WTC11 (cell line): ENCODE results near the gene PSMB10. TPM values are rescaled to one million over a fixed set of nuclear protein-coding genes. Genes with fewer than 3 reads are reported as not detected.

ENCODE experiments used
- ATAC-seq: fragments of 200-7000 bp; cut with Tn5 transposase; 2 replicates; pipeline ENCODE4 v1.10.0; 2021; ENCODE audit warnings: mild to moderate bottlenecking, moderate library complexity
- CTCF ChIA-PET: fragments of 300-600 bp; sonication (Branson Sonifier 250); formaldehyde crosslinking; loops from one replicate; lab custom pipeline; 2021; ENCODE audit warnings: antibody characterized with exemption; lab: Charles Lee
- POLR2A ChIA-PET: fragments of 350-600 bp; sonication (Branson Sonifier 250); formaldehyde crosslinking; loops from one replicate; lab custom pipeline; 2021; ENCODE audit warnings: antibody characterized with exemption; lab: Charles Lee
- DNase-seq: peaks from one replicate; pipeline ENCODE4 v3.0.0; 2021; ENCODE audit warnings: low spot score
- H3K27ac Mint-ChIP-seq: 2 replicates; pipeline ENCODE4 v1.8.0; 2021; ENCODE audit warnings: mixed read lengths
- H3K27me3 Mint-ChIP-seq: 2 replicates; pipeline ENCODE4 v1.8.0; 2021; ENCODE audit warnings: low read depth, mild to moderate bottlenecking, moderate library complexity, mixed read lengths
- H3K36me3 Mint-ChIP-seq: 2 replicates; pipeline ENCODE4 v1.8.0; 2021; ENCODE audit warnings: mixed read lengths
- H3K4me1 Mint-ChIP-seq: 2 replicates; pipeline ENCODE4 v1.8.0; 2022; ENCODE audit warnings: mixed read lengths
- H3K4me3 Mint-ChIP-seq: 2 replicates; pipeline ENCODE4 v1.8.0; 2021; ENCODE audit warnings: mild to moderate bottlenecking, moderate library complexity, mixed read lengths
- H3K9me3 Mint-ChIP-seq: 2 replicates; pipeline ENCODE4 v1.8.0; 2021; ENCODE audit warnings: mixed read lengths
- CDX4 ChIP-seq: fragments of 250-450 bp; sonication (Bioruptor Pico); IDR thresholded peaks from 2 replicates; pipeline ENCODE4 v1.9.0; 2021; ENCODE audit warnings: moderate library complexity, mild to moderate bottlenecking, inconsistent platforms, borderline replicate concordance
- CREB1 ChIP-seq: sonication (generic); formaldehyde crosslinking; IDR thresholded peaks from 2 replicates; pipeline ENCODE4 v1.8.0; 2023; ENCODE audit warnings: mild to moderate bottlenecking, missing genetic modification reagents
- CREM ChIP-seq: sonication (generic); formaldehyde crosslinking; IDR thresholded peaks from 2 replicates; pipeline ENCODE4 v1.8.1; 2022; ENCODE audit warnings: mild to moderate bottlenecking, missing genetic modification reagents, moderate library complexity
- E2F4 ChIP-seq: sonication (generic); formaldehyde crosslinking; IDR thresholded peaks from 2 replicates; pipeline ENCODE4 v1.8.1; 2022; ENCODE audit warnings: low read depth, mild to moderate bottlenecking, moderate library complexity, missing genetic modification reagents, borderline replicate concordance
- GABPB1 ChIP-seq: sonication (generic); formaldehyde crosslinking; IDR thresholded peaks from 2 replicates; pipeline ENCODE4 v1.8.1; 2023; ENCODE audit warnings: mild to moderate bottlenecking, missing genetic modification reagents
- IRF2 ChIP-seq: sonication (generic); formaldehyde crosslinking; IDR thresholded peaks from 2 replicates; pipeline ENCODE4 v1.8.0; 2022; ENCODE audit warnings: low read depth, missing genetic modification reagents, borderline replicate concordance
- JAZF1 ChIP-seq: fragments of 250-450 bp; sonication (Bioruptor Pico); IDR thresholded peaks from 2 replicates; pipeline ENCODE4 v1.9.0; 2021; ENCODE audit warnings: moderate library complexity, mild to moderate bottlenecking, inconsistent platforms
- MLX ChIP-seq: sonication (generic); formaldehyde crosslinking; IDR thresholded peaks from 2 replicates; pipeline ENCODE4 v1.8.1; 2023; ENCODE audit warnings: mild to moderate bottlenecking, missing genetic modification reagents, moderate library complexity
- NFYB ChIP-seq: sonication (generic); formaldehyde crosslinking; conservative IDR thresholded peaks from 2 replicates; pipeline ENCODE4 v1.8.0; 2022; ENCODE audit warnings: low read depth, missing genetic modification reagents
- PRDM15 ChIP-seq: sonication (generic); formaldehyde crosslinking; IDR thresholded peaks from 2 replicates; pipeline ENCODE4 v1.8.0; 2022; ENCODE audit warnings: missing genetic modification reagents
- PREB ChIP-seq: sonication (generic); formaldehyde crosslinking; IDR thresholded peaks from 2 replicates; pipeline ENCODE4 v1.8.1; 2022; ENCODE audit warnings: mild to moderate bottlenecking, missing genetic modification reagents, moderate library complexity, borderline replicate concordance
- RORB ChIP-seq: fragments of 250-450 bp; sonication (Bioruptor Pico); IDR thresholded peaks from 2 replicates; pipeline ENCODE4 v1.9.0; 2021; ENCODE audit warnings: mild to moderate bottlenecking
- SOX15 ChIP-seq: fragments of 250-450 bp; sonication (Bioruptor Pico); IDR thresholded peaks from 2 replicates; pipeline ENCODE4 v1.9.0; 2021; ENCODE audit warnings: mild to moderate bottlenecking
- TEAD4 ChIP-seq: sonication (generic); formaldehyde crosslinking; IDR thresholded peaks from 2 replicates; pipeline ENCODE4 v1.8.0; 2022; ENCODE audit warnings: mild to moderate bottlenecking, missing genetic modification reagents
- USF1 ChIP-seq: sonication (generic); formaldehyde crosslinking; IDR thresholded peaks from 2 replicates; pipeline ENCODE4 v1.8.0; 2022; ENCODE audit warnings: mild to moderate bottlenecking, missing genetic modification reagents
- USF2 ChIP-seq: sonication (generic); formaldehyde crosslinking; IDR thresholded peaks from 2 replicates; pipeline ENCODE4 v1.8.1; 2023; ENCODE audit warnings: mild to moderate bottlenecking, missing genetic modification reagents, moderate library complexity
- ZNF281 ChIP-seq: sonication (generic); formaldehyde crosslinking; IDR thresholded peaks from 2 replicates; pipeline ENCODE4 v1.8.0; 2023; ENCODE audit warnings: mild to moderate bottlenecking, missing genetic modification reagents
- ZNF396 ChIP-seq: fragments of 250-450 bp; sonication (Bioruptor Pico); IDR thresholded peaks from 2 replicates; pipeline ENCODE4 v1.8.0; 2021; ENCODE audit warnings: mild to moderate bottlenecking, moderate library complexity, borderline replicate concordance
- ZNF416 ChIP-seq: fragments of 250-450 bp; sonication (Bioruptor Pico); IDR thresholded peaks from 2 replicates; pipeline ENCODE4 v1.9.0; 2021; ENCODE audit warnings: mild to moderate bottlenecking, inconsistent platforms
- ZNF425 ChIP-seq: fragments of 250-450 bp; sonication (Bioruptor Pico); conservative IDR thresholded peaks from 2 replicates; pipeline ENCODE4 v1.9.0; 2021; ENCODE audit warnings: mild to moderate bottlenecking
- total RNA-seq: library from RNA; stranded (reverse); gene quantifications from 3 replicates; pipeline ENCODE4 v1.2.3, GENCODE V29; 2021

Gene PSMB10
- total RNA-seq, 1 experiment from 2014 or later = 40.9 TPM

- peak; percentile 98 for DNase-seq
- peak overlapping the region; percentile 100 for H3K4me3 Mint-ChIP-seq
- no peaks in the 10 kb centered on the region for H3K27me3 Mint-ChIP-seq
- no peaks in the 10 kb centered on the region for H3K9me3 Mint-ChIP-seq
- CTCF ChIA-PET = interaction anchor here (0.6 to 4.0 kb wide), 21 partner anchors 8 to 918 kb away, joined by 3 to 52 read pairs (median 6); partner anchors contain the start of genes C16orf86, ENKD1, LCAT and NRN1L
- peaks cover 6% of the 10 kb centered on the region for H3K36me3 Mint-ChIP-seq
- H3K4me1 Mint-ChIP-seq = peaks cover 23% of the 10 kb centered on the region
- POLR2A ChIA-PET = interaction anchor here (0.5 to 4.7 kb wide), 10 partner anchors 10 to 282 kb away, joined by 3 to 30 read pairs (median 4); partner anchors contain the start of genes ACD, NFATC3, NRN1L and PSKH1
- peak overlapping the region; percentile 100 for H3K27ac Mint-ChIP-seq
- peak; percentile 92 for ATAC-seq
- TF ChIP-seq E2F4 (CRISPR knock-in tag) (no peak), NFYB (no peak), ZNF281 (CRISPR knock-in tag) (peak; percentile 79; the same call in 1 of the 2 replicates), PREB (CRISPR knock-in tag) (peak; percentile 25; the same call in 1 of the 2 replicates), TEAD4 (CRISPR knock-in tag) (no peak), ZNF396 (CRISPR knock-in tag) (no peak), JAZF1 (CRISPR knock-in tag) (no peak), USF2 (CRISPR knock-in tag) (peak; percentile 94), GABPB1 (CRISPR knock-in tag) (peak; percentile 67; the same call in 1 of the 2 replicates), CDX4 (CRISPR knock-in tag) (no peak), ZNF416 (CRISPR knock-in tag) (no peak; the same call in 1 of the 2 replicates), CREM (CRISPR knock-in tag) (peak; percentile 58; the same call in 1 of the 2 replicates), IRF2 (CRISPR knock-in tag) (no peak), SOX15 (CRISPR knock-in tag) (no peak), ZNF425 (no peak), PRDM15 (CRISPR knock-in tag) (no peak), RORB (CRISPR knock-in tag) (no peak), CREB1 (peak; percentile 70; the same call in 1 of the 2 replicates), MLX (CRISPR knock-in tag) (no peak), USF1 (CRISPR knock-in tag) (peak; percentile 94)
Measured at GRCh38 chr16:67935402-67936123, 1.1 kb downstream of the PSMB10 start.
